ENCODE results near the gene ZNF578. TPM values are rescaled to one million over a fixed set of nuclear protein-coding genes. Genes with fewer than 3 reads are reported as not detected.

ZNF578 gene
- total and polyA plus RNA-seq, 9 of the 15 experiments (the other 6 are each of a cell fraction or from before 2014, with no cell fraction given): 0.05 to 0.29 (median 0.15) TPM

DNA sequence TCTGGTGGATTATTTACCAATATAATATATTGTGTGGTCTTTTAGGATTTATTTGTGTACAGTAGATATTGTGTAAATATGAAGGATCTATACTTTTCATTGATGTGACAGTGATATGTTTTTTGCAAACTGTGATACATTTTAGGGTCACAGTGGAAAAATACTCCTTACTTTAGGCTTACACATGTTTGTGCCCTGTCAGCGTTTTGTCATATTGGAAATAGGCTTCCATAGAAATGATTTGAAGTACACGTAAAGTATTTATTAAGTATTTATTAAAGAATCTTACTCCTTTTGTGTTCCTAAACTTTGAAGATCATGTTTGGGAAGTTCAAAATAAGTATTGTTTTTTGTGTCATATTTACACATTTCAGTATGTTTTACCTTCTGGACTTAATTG, 79.1 kb downstream of the ZNF578 start (continued):
- TF ChIP-seq BRD9 (IDR thresholded peaks at IDR 0.05; ENCODE audit: low read depth, partially characterized antibody) (no peak), NCOA6 (IDR thresholded peaks at IDR 0.05) (no peak), MAFF (IDR thresholded peaks at IDR 0.05; ENCODE audit: low read length) (peak; percentile 80), MAFK (IDR thresholded peaks at IDR 0.05; ENCODE audit: low read length) (peak; percentile 87), ZNF695 (CRISPR knock-in tag; IDR thresholded peaks at IDR 0.05) (no peak)

DNA sequence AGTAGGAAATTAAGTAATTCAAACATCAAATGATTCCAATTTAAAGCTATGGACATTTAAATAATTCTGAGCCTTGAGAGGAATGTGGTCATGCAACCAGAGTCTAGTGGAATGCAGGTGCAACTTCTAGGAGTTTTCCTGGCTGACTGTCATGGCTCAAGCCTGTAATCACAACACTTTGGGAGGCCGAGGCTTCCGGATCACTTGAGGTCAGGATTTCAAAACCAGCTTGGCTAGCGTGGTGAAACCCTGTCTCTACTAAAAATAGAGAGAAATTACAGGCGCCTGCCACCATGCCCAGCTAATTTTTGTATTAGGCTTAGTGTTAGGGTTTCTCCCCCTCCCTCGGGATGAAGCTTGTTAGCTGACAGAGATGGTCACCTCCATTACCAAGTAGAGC, 80.5 kb downstream of the ZNF578 start:
- intact Hi-C loops (cut with micrococcal nuclease): no loop called here
- in situ Hi-C loops (cut with MboI): no loop called here
- POLR2A ChIA-PET: no interaction called here
- DNase-seq (ENCODE audit: extremely low read depth in 1 of 4, low spot score in 3 of 4) (no peak), ATAC-seq (no peak), FAIRE-seq (no peak)
- Histone ChIP-seq H3K4me3 (no peak overlapping the region), H3K4me2 (ENCODE audit: insufficient read depth, low read length) (no peak overlapping the region), H2AFZ (ENCODE audit: low read depth, low read length) (no peak overlapping the region), H3K27ac (ENCODE audit: extremely low read depth, low read depth, low read length) (no peak overlapping the region), H3K36me3 (ENCODE audit: control insufficient read depth, insufficient read depth, low read length) (peaks cover 37% of the 10 kb centered on the region), H3K27me3 (ENCODE audit: control insufficient read depth in 2 of 2, insufficient read depth in 2 of 2, low read length in 2 of 2) (no peaks in the 10 kb centered on the region), H3K4me1 (replicated peaks in 1 of 2; ENCODE audit: control insufficient read depth in 2 of 2, insufficient read depth in 2 of 2, low read length in 2 of 2) (0 out of 5 replicates have a peak, but pooled peaks cover 0 to 2% of the 10 kb centered on the region in 2 experiments), H4K20me1 (replicated peaks; ENCODE audit: control insufficient read depth, insufficient read depth, low read length) (no peaks in the 10 kb centered on the region), H3K79me2 (ENCODE audit: control insufficient read depth, insufficient read depth, low read length) (peaks cover 25% of the 10 kb centered on the region), H3K9ac (ENCODE audit: insufficient read depth in 1 of 2, low read depth in 2 of 2, low read length in 2 of 2) (no peak overlapping the region), H3K9me3 (replicated peaks; ENCODE audit: control insufficient read depth, insufficient read depth, low read depth, low read length) (no peaks in the 10 kb centered on the region), H3K9me1 (ENCODE audit: control insufficient read depth, insufficient read depth, low read length) (no peaks in the 10 kb centered on the region)
- CTCF ChIA-PET (ENCODE audit: low intra/inter-chr PET ratio): no interaction called here
- 96% methylated on average over 5 of the region's 5 CpGs for WGBS (ENCODE audit: insufficient coverage, low coverage, missing lambda C conversion rate)
- BruUV-seq (replicated peaks): no TSS peak
- TF ChIP-seq JUN (IDR thresholded peaks at IDR 0.05; ENCODE audit: borderline replicate concordance, low read depth, low read length) (no peak), JUN (CRISPR knock-in tag; IDR thresholded peaks at IDR 0.05; ENCODE audit: borderline replicate concordance) (no peak), NCOA6 (IDR thresholded peaks at IDR 0.05) (no peak), BCOR (IDR thresholded peaks at IDR 0.05) (no peak), FOXK2 (conservative IDR thresholded peaks at IDR 0.05 in 1 of 2, IDR thresholded peaks at IDR 0.05 in 1 of 2; ENCODE audit: low read depth in 2 of 2) (no peak), MCM2 (IDR thresholded peaks at IDR 0.05; ENCODE audit: low read depth) (no peak)
- TF ChIP-seq, protein P1, sequence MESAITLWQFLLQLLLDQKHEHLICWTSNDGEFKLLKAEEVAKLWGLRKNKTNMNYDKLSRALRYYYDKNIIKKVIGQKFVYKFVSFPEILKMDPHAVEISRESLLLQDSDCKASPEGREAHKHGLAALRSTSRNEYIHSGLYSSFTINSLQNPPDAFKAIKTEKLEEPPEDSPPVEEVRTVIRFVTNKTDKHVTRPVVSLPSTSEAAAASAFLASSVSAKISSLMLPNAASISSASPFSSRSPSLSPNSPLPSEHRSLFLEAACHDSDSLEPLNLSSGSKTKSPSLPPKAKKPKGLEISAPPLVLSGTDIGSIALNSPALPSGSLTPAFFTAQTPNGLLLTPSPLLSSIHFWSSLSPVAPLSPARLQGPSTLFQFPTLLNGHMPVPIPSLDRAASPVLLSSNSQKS (CRISPR knock-in tag; IDR thresholded peaks at IDR 0.05): no peak
- TF ChIP-seq, protein P2, sequence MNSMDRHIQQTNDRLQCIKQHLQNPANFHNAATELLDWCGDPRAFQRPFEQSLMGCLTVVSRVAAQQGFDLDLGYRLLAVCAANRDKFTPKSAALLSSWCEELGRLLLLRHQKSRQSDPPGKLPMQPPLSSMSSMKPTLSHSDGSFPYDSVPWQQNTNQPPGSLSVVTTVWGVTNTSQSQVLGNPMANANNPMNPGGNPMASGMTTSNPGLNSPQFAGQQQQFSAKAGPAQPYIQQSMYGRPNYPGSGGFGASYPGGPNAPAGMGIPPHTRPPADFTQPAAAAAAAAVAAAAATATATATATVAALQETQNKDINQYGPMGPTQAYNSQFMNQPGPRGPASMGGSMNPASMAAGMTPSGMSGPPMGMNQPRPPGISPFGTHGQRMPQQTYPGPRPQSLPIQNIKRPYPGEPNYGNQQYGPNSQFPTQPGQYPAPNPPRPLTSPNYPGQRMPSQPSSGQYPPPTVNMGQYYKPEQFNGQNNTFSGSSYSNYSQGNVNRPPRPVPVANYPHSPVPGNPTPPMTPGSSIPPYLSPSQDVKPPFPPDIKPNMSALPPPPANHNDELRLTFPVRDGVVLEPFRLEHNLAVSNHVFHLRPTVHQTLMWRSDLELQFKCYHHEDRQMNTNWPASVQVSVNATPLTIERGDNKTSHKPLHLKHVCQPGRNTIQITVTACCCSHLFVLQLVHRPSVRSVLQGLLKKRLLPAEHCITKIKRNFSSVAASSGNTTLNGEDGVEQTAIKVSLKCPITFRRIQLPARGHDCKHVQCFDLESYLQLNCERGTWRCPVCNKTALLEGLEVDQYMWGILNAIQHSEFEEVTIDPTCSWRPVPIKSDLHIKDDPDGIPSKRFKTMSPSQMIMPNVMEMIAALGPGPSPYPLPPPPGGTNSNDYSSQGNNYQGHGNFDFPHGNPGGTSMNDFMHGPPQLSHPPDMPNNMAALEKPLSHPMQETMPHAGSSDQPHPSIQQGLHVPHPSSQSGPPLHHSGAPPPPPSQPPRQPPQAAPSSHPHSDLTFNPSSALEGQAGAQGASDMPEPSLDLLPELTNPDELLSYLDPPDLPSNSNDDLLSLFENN (IDR thresholded peaks at IDR 0.05; ENCODE audit: low read depth in 2 of 2, low read length in 2 of 2): no peak
- TF ChIP-seq, protein P3, sequence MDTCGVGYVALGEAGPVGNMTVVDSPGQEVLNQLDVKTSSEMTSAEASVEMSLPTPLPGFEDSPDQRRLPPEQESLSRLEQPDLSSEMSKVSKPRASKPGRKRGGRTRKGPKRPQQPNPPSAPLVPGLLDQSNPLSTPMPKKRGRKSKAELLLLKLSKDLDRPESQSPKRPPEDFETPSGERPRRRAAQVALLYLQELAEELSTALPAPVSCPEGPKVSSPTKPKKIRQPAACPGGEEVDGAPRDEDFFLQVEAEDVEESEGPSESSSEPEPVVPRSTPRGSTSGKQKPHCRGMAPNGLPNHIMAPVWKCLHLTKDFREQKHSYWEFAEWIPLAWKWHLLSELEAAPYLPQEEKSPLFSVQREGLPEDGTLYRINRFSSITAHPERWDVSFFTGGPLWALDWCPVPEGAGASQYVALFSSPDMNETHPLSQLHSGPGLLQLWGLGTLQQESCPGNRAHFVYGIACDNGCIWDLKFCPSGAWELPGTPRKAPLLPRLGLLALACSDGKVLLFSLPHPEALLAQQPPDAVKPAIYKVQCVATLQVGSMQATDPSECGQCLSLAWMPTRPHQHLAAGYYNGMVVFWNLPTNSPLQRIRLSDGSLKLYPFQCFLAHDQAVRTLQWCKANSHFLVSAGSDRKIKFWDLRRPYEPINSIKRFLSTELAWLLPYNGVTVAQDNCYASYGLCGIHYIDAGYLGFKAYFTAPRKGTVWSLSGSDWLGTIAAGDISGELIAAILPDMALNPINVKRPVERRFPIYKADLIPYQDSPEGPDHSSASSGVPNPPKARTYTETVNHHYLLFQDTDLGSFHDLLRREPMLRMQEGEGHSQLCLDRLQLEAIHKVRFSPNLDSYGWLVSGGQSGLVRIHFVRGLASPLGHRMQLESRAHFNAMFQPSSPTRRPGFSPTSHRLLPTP (IDR thresholded peaks at IDR 0.05; ENCODE audit: borderline replicate concordance, extremely low read depth, insufficient read length): no peak
- TF ChIP-seq, protein P4, sequence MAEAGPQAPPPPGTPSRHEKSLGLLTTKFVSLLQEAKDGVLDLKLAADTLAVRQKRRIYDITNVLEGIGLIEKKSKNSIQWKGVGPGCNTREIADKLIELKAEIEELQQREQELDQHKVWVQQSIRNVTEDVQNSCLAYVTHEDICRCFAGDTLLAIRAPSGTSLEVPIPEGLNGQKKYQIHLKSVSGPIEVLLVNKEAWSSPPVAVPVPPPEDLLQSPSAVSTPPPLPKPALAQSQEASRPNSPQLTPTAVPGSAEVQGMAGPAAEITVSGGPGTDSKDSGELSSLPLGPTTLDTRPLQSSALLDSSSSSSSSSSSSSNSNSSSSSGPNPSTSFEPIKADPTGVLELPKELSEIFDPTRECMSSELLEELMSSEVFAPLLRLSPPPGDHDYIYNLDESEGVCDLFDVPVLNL (CRISPR knock-in tag; IDR thresholded peaks at IDR 0.05; ENCODE audit: low read depth): no peak
